SIG-M5 treated with dmso at 0.1 percent for 504 hours (cell line): Measurements from ENCODE around the gene IL17REL.
"Not testable (repeated sequence)": the region's sequence is repeated elsewhere in the genome, so short reads cannot be mapped to it uniquely, and the experiment has no call there.

Source experiments
- DNase-seq: peaks from one replicate; lab custom pipeline; 2025; ENCODE audit not compliant: unreplicated experiment; lab: John Stamatoyannopoulos, UW

Gene IL17REL

GRCh38 chr22:49948116-49948957, 64.2 kb downstream of the IL17REL start:
- no peak for DNase-seq

DNA sequence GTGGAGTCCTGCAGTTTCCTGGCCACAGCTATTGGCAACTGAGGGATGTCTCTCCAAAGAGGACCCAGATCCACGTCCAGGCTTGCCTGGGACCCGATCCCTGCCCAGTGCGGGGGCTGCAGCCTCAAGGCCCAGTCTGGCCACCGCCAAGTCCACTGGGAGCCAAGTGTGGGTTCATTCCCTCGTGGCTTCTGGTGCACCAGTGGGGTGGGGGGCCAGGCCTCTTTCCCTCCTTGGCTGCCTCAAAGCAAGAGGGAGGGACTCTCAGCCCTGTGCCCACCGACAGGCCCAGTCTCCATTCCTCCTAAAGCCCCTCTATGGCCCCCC, 65.3 kb downstream of the IL17REL start:
- DNase-seq: no peak

- no peak for DNase-seq
Measured at GRCh38 chr22:49946612-49947295, 65.8 kb downstream of the IL17REL start.

DNA sequence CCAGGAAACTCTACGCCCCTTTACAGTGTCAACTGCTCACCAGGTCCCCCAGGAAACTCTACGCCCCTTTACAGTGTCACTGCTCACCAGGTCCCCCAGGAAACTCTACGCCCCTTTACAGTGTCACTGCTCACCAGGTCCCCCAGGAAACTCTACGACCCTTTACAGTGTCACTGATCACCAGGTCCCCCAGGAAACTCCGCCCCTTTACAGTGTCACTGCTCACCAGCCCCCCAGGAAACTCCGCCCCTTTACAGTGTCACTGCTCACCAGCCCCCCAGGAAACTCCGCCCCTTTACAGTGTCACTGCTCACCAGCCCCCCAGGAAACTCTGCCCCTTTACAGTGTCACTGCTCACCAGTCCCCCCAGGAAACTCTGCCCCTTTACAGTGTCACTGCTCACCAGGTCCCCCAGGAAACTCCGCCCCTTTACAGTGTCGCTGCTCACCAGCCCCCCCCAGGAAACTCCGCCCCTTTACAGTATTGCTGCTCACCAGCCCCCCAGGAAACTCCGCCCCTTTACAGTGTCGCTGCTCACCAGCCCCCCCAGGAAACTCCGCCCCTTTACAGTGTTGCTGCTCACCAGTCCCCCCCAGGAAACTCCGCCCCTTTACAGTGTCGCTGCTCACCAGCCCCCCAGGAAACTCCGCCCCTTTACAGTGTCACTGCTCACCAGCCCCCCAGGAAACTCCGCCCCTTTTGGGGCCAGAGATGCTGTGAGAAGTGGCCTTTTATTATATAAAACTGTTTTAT, 67.3 kb downstream of the IL17REL start:
- not testable (repeated sequence) for DNase-seq
